Skeletal muscle tissue (tissue), 4 donors: ENCODE results near the gene ZBTB43. TPM values are rescaled to one million over a fixed set of nuclear protein-coding genes. Genes with fewer than 3 reads are reported as not detected.
"Not testable (repeated sequence)": the region's sequence is repeated elsewhere in the genome, so short reads cannot be mapped to it uniquely, and the experiment has no call there.

Experiments
- H3K27ac ChIP-seq: one replicate; pipeline ENCODE4 v1.7.0; 2013; ENCODE audit warnings: mild to moderate bottlenecking, low read depth, low read length, inconsistent platforms
- H3K27me3 ChIP-seq, 3 donors: one replicate each; pipeline ENCODE4 v1.7.0; 2013; ENCODE audit warnings: low read length in 3 of 3; ENCODE audit not compliant: control insufficient read depth in 3 of 3, insufficient read depth in 3 of 3
- H3K36me3 ChIP-seq, 3 donors: one replicate each; pipeline ENCODE4 v1.7.0; 2013; ENCODE audit warnings: low read length in 3 of 3; ENCODE audit not compliant: control insufficient read depth in 3 of 3, insufficient read depth in 3 of 3
- H3K4me1 ChIP-seq, 3 donors: one replicate each; pipeline ENCODE4 v1.7.0; 2013; ENCODE audit warnings: low read length in 3 of 3, mild to moderate bottlenecking in 3 of 3; ENCODE audit not compliant: control insufficient read depth in 3 of 3, insufficient read depth in 3 of 3
- H3K4me3 ChIP-seq, 3 donors: one replicate each; pipeline ENCODE4 v1.7.0; 2013; ENCODE audit warnings: low read length in 3 of 3
- H3K9ac ChIP-seq, 3 donors: one replicate each; pipeline ENCODE4 v1.7.0; 2013; ENCODE audit warnings: low read length in 3 of 3, mild to moderate bottlenecking in 3 of 3, moderate library complexity in 2 of 3, low read depth in 1 of 3
- H3K9me3 ChIP-seq, 3 donors: one replicate each; pipeline ENCODE4 v1.7.0; 2013; ENCODE audit warnings: low read length in 3 of 3; ENCODE audit not compliant: control insufficient read depth in 3 of 3
- total RNA-seq: library from RNA; depleted of rRNA; stranded (reverse); fragments of >200 nt; gene quantifications from one replicate; pipeline ENCODE4 v1.2.3, GENCODE V29; 2014
- donor health status: Osteomylitis.

Gene ZBTB43
- total RNA-seq, 1 donor from 2014 or later, result 12.0 TPM

DNA sequence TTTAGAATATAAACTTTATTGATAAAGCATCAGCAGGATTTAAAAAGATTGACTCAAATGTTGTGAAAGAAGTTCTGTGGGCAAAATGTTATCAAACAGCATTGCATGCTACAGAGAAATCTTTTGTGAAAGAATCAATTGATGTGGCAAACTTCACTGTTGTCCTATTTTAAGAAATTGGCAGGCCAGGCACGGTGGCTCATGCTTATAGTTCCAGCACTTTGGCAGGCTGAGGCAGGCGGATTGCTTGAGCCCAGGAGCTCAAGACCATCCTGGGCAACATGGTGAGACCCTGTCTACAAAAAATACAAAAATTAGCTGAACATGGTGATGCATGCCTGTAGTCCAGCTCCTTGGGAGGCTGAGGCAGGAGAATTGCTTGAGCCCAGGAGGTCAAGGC, 17.4 kb downstream of the ZBTB43 start:
- Histone ChIP-seq H3K4me3 (no peak overlapping the region), H3K27ac (no peak overlapping the region), H3K36me3 (peaks cover 10 to 11% (median 10%) of the 10 kb centered on the region in 3 donors), H3K9ac (no peak overlapping the region), H3K27me3 (no peaks in the 10 kb centered on the region), H3K4me1 (peaks cover 4 to 16% (median 6%) of the 10 kb centered on the region in 3 donors), H3K9me3 (peaks cover 0 to 4% (median 0%) of the 10 kb centered on the region in 3 donors)

DNA sequence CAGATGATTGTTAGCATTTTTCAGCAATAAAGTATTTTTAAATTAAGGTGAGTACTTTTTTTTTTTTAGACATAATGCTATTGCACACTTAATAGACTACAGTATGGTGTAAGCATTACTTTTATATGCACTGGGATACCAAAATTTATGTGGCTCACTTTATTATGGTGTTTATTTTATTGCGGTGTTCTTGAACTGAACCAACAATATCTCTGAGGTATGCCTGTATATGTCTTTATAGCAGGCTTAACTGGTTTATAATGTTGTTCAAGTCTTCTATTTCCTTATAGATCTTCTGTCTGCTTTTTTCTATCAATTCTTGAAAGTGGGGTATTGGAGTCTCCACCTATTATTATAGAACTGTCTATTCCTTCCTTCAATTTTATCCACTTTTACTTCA, 18.0 kb downstream of the ZBTB43 start:
- Histone ChIP-seq H3K27me3 (no peaks in the 10 kb centered on the region), H3K4me1 (peaks cover 4 to 16% (median 6%) of the 10 kb centered on the region in 3 donors), H3K9me3 (peaks cover 0 to 4% (median 0%) of the 10 kb centered on the region in 3 donors), H3K4me3 (no peak overlapping the region), H3K36me3 (peaks cover 10 to 13% (median 13%) of the 10 kb centered on the region in 3 donors), H3K9ac (no peak overlapping the region), H3K27ac (no peak overlapping the region)

DNA sequence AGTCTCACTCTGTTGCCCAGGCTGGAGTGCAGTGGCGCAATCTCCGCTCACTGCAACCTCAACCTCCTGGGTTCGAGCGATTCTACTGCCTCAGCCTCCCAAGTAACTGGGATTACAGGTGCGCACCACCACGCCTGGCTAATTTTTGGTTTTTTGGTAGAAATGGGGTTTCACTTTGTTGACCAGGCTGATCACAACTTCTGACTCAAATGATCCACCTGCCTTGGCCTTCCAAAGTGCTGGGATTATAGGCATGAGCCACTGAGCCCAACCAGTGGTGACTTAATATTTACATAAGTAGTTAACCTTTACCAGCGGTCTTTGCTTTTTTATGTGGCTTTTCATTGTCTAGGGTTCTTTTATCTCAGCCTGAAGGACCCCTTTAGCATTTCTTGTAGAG, 19.2 kb downstream of the ZBTB43 start:
- not testable (repeated sequence) for H3K27me3 ChIP-seq, H3K27ac ChIP-seq, H3K4me3 ChIP-seq, H3K9me3 ChIP-seq, H3K9ac ChIP-seq
- Histone ChIP-seq H3K36me3 (peaks cover 8 to 13% (median 9%) of the 10 kb centered on the region in 3 donors), H3K4me1 (peaks cover 7 to 21% (median 10%) of the 10 kb centered on the region in 3 donors)

DNA sequence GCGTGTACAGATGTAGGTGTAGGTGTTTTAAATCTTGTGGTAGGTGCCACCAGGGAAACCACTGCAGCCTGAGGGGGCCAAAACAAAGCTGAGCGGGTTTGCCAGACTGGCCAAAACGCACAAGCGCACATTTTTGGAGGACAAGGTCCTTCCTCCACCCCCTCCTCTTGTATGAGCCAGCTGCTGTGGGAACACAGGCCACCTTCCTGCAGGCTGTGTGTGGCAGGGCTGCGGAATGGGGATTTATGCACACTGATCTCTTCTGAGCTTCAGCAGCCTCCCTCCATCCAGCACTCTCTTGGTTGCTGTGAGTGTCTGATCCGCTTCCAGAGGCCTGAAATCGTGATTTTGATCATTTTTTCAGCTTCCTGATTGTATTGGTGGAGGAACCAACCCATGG, 22.4 kb downstream of the ZBTB43 start:
- H3K9me3 ChIP-seq, result no peaks in the 10 kb centered on the region
- peaks cover 8 to 19% (median 12%) of the 10 kb centered on the region in 3 donors for H3K4me1 ChIP-seq
- no peak overlapping the region for H3K27ac ChIP-seq
- H3K36me3 ChIP-seq, result peaks cover 5 to 14% (median 8%) of the 10 kb centered on the region in 3 donors
- no peak overlapping the region for H3K4me3 ChIP-seq
- H3K27me3 ChIP-seq, result no peaks in the 10 kb centered on the region
- no peak overlapping the region for H3K9ac ChIP-seq

DNA sequence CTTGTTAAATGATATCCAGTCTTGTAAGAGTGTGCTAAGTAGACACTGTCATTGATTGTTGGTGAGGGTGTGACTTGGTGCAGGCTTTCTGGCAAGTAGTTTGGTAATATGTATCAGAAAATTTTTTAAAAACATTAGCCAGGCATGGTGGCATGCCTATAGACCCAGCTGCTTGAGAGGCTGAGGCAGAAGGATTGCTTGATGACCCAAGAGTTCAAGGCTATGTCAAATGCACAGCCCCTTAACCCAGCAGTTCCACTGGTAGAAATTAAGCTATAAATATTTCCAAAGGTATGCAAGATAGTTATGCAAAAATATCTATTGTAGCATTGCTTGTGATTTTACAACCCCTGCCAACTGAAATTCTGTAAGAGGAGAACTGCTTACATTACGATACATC, 24.2 kb downstream of the ZBTB43 start:
- Histone ChIP-seq H3K36me3 (peaks cover 19 to 25% (median 23%) of the 10 kb centered on the region in 3 donors), H3K27ac (no peak overlapping the region), H3K9ac (no peak overlapping the region), H3K27me3 (no peaks in the 10 kb centered on the region), H3K4me3 (no peak overlapping the region), H3K4me1 (peaks cover 16 to 26% (median 20%) of the 10 kb centered on the region in 3 donors), H3K9me3 (no peaks in the 10 kb centered on the region)

DNA sequence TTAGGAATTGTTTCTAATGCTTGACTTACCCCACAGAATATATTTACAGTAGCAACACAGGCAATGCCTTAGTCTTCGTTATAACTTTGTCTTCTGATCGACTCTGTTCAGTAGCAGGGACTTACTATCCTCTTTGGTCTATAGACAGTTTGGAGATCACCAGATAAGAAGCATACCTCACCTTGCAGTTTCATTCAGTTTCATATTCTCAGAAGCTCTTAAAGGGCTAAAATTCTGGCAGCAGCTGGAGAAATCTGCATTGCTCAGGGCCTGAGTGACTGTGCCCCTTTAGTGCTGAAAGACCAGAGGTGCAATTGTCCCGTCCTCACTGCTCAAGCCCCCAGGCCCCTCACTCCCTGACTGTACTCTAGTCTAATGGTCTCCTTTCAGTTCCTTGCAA, 26.0 kb downstream of the ZBTB43 start:
- Histone ChIP-seq H3K4me1 (peaks cover 26 to 35% (median 33%) of the 10 kb centered on the region in 3 donors), H3K27ac (no peak overlapping the region), H3K9ac (no peak overlapping the region), H3K4me3 (no peak overlapping the region), H3K36me3 (peaks cover 19 to 29% (median 27%) of the 10 kb centered on the region in 3 donors), H3K27me3 (no peaks in the 10 kb centered on the region), H3K9me3 (no peaks in the 10 kb centered on the region)

DNA sequence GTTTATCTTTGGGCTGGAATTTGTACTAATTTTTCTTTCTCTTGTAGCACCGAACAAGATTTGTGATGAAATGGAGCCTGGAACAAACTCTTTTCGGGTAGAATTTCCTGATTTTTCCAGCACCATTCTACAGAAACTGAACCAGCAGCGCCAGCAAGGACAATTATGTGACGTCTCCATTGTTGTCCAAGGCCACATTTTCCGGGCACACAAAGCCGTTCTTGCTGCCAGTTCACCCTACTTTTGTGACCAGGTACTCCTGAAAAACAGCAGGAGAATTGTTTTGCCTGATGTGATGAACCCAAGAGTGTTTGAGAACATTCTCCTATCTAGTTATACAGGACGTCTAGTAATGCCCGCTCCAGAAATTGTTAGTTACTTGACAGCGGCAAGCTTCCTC, 27.6 kb downstream of the ZBTB43 start:
- Histone ChIP-seq H3K36me3 (peaks cover 18 to 29% (median 23%) of the 10 kb centered on the region in 3 donors), H3K27ac (no peak overlapping the region), H3K9ac (no peak overlapping the region), H3K27me3 (no peaks in the 10 kb centered on the region), H3K9me3 (no peaks in the 10 kb centered on the region), H3K4me3 (no peak overlapping the region), H3K4me1 (peaks cover 30 to 41% (median 40%) of the 10 kb centered on the region in 3 donors)

DNA sequence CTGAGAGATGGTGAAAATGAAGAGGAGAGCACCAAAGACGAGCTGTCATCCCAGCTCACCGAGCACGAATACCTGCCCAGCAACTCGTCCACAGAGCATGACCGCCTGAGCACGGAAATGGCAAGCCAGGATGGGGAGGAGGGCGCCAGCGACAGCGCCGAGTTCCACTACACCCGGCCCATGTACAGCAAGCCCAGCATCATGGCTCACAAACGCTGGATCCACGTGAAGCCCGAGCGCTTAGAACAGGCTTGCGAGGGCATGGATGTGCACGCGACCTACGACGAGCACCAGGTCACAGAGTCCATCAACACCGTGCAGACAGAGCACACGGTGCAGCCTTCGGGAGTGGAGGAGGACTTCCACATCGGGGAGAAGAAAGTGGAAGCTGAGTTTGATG, 28.2 kb downstream of the ZBTB43 start:
- peaks cover 30 to 45% (median 44%) of the 10 kb centered on the region in 3 donors for H3K4me1 ChIP-seq
- H3K27ac ChIP-seq, result peak overlapping the region; percentile 4
- no peaks in the 10 kb centered on the region for H3K9me3 ChIP-seq

DNA sequence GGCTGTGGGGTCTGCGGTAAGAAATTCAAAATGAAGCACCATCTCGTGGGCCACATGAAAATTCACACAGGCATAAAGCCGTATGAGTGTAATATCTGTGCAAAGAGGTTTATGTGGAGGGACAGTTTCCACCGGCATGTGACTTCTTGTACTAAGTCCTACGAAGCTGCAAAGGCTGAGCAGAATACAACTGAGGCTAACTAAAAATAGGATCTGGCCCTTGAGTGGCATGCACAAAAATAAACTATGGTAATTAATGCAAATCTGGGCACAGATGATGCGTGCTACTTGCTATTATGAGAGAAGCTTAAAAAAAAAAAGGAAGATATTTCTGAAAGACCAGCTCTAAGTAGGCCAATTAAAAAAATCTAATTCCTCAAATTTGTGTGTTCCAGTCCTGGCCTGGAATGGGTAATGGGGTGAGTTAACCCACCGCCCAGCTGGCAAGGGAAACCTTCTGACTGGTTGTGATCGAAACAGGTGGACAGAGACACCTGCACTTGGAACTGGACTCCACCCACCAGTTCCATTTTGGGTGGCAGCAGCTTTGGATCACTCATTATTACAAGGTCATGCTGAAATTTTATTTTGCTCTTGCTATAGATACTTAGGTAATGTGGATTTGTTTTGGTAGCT, 29.0 kb downstream of the ZBTB43 start:
- no peaks in the 10 kb centered on the region for H3K27me3 ChIP-seq
- no peaks in the 10 kb centered on the region for H3K9me3 ChIP-seq
- H3K4me1 ChIP-seq, result peaks cover 33 to 50% (median 50%) of the 10 kb centered on the region in 3 donors
- H3K36me3 ChIP-seq, result peaks cover 21 to 31% (median 28%) of the 10 kb centered on the region in 3 donors
- H3K9ac ChIP-seq, result peak overlapping the region in 2 of 3 donors; percentile 2 to 63
- H3K27ac ChIP-seq, result peak overlapping the region; percentile 22
- peak overlapping the region in 2 of 3 donors; percentile 19 to 52 for H3K4me3 ChIP-seq

More for the DNA sequence above, 28.2 kb downstream of the ZBTB43 start:
- no peak overlapping the region for H3K4me3 ChIP-seq
- peaks cover 17 to 29% (median 23%) of the 10 kb centered on the region in 3 donors for H3K36me3 ChIP-seq
- peak overlapping the region in 1 of 3 donors; percentile 63 for H3K9ac ChIP-seq
- no peaks in the 10 kb centered on the region for H3K27me3 ChIP-seq

DNA sequence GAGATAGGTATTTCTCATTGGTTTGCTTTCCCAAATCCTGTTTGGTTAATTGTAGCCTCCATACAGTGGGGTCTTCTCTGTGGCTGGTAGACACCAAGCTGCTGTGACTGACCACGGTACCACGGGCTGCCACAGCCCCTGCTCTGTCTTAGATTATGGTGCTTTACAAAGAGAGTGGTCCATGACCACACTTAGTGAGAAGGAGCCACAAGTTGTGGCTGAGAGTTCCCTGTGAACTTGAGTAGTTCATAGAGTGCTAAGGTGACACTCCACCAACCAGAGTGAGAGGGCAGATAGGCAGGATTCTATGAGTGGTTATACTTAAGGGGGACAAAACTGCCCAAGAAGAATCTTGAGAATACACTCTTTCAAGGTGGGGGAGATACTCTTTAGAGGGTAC, 29.8 kb downstream of the ZBTB43 start:
- no peaks in the 10 kb centered on the region for H3K27me3 ChIP-seq
- peaks cover 30 to 48% (median 46%) of the 10 kb centered on the region in 3 donors for H3K4me1 ChIP-seq
- peak overlapping the region in 1 of 3 donors; percentile 20 for H3K9ac ChIP-seq
- peaks cover 23 to 37% (median 28%) of the 10 kb centered on the region in 3 donors for H3K36me3 ChIP-seq
- H3K4me3 ChIP-seq, result peak overlapping the region in 1 of 3 donors; percentile 15
- H3K27ac ChIP-seq, result peak overlapping the region; percentile 22
- no peaks in the 10 kb centered on the region for H3K9me3 ChIP-seq
